Tibial nerve (tissue), 3 donors: Measurements from ENCODE around the gene CCM2L.

Experiments used
- POLR2A ChIP-seq, 2 donors: fragments of 450-650 bp; IDR thresholded peaks; one replicate each; pipeline ENCODE4 v1.6.1; 2017; ENCODE audit warnings: antibody characterized with exemption in 2 of 2, mild to moderate bottlenecking in 2 of 2, moderate library complexity in 2 of 2
- TF ChIP-seq, protein P1 (sequence below), 5 experiments: fragments of 200-600 bp in 3 of 5; fragments of 450-650 bp in 2 of 5; sonication (generic) in 3 of 5; IDR thresholded peaks; one replicate each; pipeline ENCODE4 v1.5.1; 2016 to 2019; ENCODE audit warnings: antibody characterized with exemption in 5 of 5, mild to moderate bottlenecking in 3 of 5, moderate library complexity in 2 of 5

DNA sequence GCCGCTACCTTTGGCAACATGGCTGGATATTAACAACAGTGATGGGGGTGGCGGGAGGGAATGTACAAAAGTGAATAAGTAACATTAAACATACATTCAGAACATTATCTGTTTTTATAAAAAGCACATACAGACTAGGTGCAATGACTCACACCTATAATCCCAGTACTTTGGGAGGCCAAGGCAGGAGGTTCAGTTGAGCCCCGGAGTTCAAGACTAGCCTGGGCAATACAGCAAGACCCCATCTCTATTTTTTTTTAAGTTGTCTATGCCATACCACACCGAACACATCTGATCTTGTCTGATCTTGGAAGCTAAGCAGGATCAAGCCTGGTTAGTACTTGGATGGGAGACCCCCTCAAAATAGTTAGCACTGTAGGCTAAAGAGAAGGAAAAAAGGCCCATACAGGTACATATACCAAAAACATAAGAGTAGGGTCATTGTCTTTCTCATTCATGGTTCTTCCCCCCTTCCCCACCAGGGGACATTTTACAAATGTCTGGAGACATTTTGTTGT lies 40.1 kb downstream of the CCM2L start:
- TF ChIP-seq, protein P1, sequence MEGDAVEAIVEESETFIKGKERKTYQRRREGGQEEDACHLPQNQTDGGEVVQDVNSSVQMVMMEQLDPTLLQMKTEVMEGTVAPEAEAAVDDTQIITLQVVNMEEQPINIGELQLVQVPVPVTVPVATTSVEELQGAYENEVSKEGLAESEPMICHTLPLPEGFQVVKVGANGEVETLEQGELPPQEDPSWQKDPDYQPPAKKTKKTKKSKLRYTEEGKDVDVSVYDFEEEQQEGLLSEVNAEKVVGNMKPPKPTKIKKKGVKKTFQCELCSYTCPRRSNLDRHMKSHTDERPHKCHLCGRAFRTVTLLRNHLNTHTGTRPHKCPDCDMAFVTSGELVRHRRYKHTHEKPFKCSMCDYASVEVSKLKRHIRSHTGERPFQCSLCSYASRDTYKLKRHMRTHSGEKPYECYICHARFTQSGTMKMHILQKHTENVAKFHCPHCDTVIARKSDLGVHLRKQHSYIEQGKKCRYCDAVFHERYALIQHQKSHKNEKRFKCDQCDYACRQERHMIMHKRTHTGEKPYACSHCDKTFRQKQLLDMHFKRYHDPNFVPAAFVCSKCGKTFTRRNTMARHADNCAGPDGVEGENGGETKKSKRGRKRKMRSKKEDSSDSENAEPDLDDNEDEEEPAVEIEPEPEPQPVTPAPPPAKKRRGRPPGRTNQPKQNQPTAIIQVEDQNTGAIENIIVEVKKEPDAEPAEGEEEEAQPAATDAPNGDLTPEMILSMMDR (IDR thresholded peaks at IDR 0.05), result no peak
- no peak for TF ChIP-seq POLR2A (IDR thresholded peaks at IDR 0.05)
